HG03521 (cell line): ENCODE data around the gene SPATA6L.
"Not testable (repeated sequence)": the region's sequence is repeated elsewhere in the genome, so short reads cannot be mapped to it uniquely, and the experiment has no call there.

Experiments
- ATAC-seq: cut with Tn5 transposase; IDR thresholded peaks from one replicate; pipeline ENCODE4 v1.9.1; 2021; ENCODE audit warnings: mild to moderate bottlenecking, moderate library complexity; ENCODE audit not compliant: unreplicated experiment

The SPATA6L gene

GRCh38 chr9:4640027-4640426, 26.3 kb downstream of the SPATA6L start:
- no peak for ATAC-seq

DNA sequence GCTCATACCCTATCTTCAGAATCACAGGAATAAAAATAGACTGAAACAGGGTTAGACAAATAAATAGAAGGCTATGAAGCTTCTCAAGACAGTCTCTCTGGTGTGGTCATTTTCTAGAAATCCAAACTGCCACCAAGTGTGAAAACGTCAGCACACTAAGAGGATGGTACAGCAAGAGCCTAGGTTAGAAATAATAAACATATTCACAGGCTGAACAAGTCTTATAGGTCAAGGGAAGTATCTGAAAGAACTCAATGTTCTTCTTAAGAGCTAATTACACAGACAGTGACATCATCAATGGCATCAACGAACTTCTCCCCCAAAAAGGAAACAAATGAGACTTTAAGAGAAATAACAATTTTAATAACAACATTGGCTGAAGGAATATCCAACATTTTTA, 26.9 kb downstream of the SPATA6L start:
- ATAC-seq, result no peak

- no peak for ATAC-seq
These were observed 27.3 kb downstream of the SPATA6L start for GRCh38 chr9:4638968-4639367.

DNA sequence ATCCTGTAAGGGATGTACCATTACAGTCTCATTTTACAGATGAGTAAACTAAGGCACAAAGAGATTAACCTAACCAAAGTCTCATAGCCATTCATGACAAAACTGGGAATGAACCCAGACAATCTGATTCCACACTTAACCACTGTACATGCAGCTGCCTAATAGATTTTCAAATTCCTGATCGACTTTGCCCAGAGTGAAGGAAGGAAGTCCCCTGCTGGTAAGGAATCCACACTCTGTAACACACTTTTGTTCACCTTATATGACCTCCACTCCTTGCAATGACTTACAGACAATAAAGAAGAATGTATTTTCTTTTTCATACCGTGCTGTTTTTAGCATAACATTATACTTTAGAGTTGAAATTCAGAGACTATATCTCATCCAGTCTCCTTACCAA, 35.4 kb downstream of the SPATA6L start:
- ATAC-seq, result no peak

DNA sequence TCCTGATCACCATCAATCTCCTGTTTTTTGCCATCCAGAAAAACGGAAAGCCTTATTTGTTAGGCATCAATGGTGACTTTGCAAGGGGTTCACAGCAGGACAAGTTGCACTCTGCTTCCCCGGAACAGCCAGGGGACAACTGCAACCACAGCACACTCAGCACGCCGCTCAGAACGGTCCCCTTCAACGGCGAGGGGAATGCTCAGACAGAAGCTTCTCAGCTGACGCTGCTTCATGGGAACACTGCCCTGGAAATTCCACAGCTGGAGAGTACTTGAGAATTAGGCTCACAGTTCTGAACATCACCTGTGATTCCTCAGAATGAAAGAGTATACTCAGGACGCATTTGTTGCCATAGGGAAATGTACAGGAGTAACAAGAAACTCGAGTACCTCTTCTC, 44.3 kb downstream of the SPATA6L start:
- ATAC-seq, result no peak

DNA sequence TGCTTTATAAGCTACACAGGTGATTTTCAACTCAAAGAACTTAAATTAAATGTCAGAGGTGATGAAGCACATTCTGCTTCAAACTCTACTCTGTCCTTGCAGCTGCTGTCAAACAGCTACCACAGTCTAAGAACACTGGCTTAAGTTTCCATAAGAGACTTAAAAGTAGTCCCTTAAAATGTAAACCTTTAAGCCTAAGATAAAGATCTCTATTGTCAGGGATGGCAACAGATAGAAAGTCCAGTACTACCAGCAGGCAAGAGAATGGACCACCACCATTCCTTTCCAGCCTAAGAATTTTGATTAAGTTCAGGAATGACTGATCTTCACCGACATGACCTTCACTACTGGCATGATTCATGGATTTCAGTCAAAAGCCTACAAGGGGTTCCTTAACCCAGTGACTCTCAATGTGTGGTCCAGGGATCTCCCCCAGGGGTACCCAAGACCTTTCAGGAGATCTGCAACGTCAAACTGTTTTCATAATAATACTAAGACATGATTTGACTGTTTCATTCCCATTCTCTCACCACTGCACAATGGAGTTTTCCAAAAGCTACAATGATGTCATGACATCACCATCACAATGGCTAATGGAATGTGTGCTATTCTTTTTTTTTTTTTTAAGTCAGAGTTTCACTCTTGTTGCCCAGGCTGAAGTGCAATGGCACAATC, 45.3 kb downstream of the SPATA6L start:
- ATAC-seq, result no peak

DNA sequence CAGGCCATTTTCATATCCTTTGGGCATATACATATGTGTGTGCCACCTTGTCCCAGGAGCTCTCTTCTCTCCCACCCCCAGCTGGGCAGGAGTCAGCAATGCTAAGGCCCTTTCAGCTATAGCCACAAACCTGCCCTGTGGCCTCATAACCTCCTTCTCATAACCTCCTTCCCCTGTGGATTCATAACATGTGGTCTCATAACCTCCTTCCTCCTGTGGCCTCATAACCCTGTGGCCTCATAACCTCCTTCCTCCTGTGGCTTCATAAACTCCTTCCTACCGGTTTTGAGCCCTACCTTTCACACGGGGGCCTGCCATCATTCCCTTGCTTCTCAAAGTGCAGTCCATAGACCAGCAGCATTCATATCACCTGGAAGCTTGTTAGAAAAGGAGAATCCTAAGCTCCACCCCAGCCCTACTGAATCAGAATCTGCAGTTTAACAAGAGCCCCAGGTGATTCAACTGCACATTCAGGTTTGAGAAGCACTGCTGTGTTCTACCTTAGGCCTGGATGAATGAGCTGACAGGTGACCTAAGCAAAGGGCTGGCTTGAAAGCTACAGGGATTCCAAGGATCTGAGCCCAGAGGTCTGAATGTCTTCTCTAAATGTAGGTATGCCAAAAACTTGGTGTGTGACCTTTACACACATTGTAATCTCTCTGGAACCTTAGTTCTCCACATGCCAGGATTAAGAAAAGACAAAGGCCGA, 46.1 kb downstream of the SPATA6L start:
- ATAC-seq, result no peak

GRCh38 chr9:4618700-4619099, 47.6 kb downstream of the SPATA6L start:
- ATAC-seq, result no peak

GRCh38 chr9:4617752-4618151, 48.5 kb downstream of the SPATA6L start:
- no peak for ATAC-seq

DNA sequence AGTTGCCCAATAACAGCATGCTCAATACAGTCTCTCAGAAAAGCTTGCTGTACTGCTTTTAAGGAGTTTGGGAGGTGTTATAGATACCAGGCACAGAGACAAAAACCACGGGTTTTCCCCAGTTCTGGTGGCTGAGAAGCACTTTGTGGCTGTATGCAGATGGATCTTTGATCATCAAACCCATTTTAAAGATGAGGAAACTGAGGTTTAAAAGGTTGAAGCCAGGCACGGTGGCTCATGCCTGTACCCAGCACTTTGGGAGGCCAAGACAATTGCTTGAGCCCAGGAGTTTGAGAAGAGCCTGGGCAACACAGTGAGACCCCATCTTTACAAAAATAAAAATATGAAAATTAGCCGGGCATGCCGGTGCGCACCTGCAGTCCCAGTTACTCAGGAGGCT, 50.5 kb downstream of the SPATA6L start:
- no peak for ATAC-seq

DNA sequence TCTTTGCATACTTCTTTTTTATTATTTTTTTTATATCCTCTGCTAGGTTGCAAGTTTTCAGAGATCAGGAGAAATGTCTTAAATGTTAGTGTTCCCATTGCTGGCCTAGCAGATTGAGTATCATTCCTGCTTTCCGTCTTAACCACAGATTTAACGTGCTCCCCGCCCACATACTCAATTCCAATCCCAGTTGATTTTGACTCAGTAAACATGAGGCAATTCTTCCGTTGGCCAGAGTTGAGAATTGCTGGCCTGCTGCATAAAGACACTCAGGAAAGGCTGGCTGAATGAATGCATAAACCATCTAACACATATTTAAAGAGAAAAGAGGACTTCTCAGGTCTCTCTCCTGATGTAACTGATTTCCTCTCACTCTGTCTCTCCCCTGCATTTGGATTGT, 51.0 kb downstream of the SPATA6L start:
- ATAC-seq, result no peak

- ATAC-seq, result no peak
These were observed 51.7 kb downstream of the SPATA6L start for GRCh38 chr9:4614627-4615026.

- not testable (repeated sequence) for ATAC-seq
These were observed 60.2 kb downstream of the SPATA6L start for GRCh38 chr9:4606033-4606432.

- no peak for ATAC-seq
These were observed 61.6 kb downstream of the SPATA6L start for GRCh38 chr9:4604678-4605095.

DNA sequence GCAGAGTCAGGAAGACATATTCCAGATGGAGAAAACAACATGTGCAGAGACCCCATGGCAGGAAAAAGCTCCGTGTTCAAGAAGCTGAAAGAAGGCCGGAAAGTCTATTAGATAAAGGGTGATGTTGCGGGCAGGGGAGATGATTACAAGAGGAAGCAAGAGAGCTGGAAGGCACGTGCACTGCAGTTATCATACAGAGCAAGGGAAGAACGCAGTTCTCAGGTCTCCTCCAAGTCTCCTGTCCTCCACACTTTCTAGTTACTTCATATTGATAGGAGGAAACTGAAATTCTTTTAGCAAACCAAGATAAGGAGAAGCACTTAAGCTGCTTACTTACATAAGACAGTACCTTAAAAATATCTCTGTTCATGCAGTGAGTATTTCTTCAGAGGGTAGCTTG, 62.5 kb downstream of the SPATA6L start:
- ATAC-seq, result no peak

- ATAC-seq, result no peak
These were observed 65.9 kb downstream of the SPATA6L start for GRCh38 chr9:4600368-4600767.

DNA sequence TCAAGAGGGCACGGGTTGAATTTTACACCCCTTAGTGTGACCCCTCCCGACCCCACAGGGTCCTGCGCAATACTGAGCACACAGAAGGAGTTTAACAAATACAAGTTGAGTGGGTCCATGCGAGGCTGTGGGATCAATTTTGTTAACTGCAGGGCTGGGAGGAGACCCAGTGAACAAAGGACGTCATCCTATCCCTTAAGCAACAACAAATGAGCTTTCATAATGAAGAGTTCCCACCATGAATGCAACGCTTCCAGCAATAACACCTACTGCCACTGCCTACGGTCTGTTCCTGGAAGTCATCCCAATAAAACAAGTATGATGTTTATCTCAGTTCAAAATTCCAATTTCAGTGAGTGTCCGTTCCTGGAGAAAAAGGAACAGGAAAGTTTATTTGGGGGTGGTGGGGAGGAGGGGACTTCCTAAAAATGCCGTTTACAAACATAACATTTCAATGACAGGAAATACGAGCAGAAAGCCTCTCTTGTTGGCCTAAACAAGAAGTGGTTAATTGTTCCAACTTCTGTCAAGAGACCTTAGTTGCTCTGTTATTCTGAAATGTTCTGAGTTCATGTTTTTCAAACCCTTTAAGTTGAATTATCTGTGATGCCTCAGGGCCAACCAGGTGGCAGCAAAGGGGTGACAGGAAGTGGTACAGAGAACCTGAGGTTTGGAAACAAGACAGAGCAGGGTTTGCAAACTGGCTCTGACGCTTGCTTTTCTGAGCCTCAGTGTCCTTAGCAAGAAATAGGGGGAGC, 69.9 kb downstream of the SPATA6L start:
- ATAC-seq, result no peak

DNA sequence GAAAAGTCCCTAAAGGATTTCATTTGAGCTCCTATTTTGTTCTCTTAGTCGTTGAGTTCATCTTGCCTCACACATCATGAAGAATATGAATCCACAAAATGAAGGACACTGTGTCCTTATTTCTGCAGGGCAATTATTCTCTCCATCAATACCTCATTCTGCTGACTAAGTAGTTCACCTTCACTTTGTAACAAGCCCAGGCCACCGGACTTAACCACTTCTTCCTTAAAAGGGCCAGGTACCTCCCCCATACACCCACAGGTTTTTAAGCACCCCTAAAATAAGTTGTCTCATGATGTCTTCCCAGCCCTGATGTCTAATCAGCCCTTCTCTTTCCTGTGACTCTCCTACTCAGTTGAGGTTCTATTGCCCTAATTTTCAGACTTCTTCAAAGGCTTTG, 71.3 kb downstream of the SPATA6L start:
- no peak for ATAC-seq

GRCh38 chr9:4594545-4594944, 71.7 kb downstream of the SPATA6L start:
- no peak for ATAC-seq

GRCh38 chr9:4592886-4593285, 73.4 kb downstream of the SPATA6L start:
- ATAC-seq, result no peak

DNA sequence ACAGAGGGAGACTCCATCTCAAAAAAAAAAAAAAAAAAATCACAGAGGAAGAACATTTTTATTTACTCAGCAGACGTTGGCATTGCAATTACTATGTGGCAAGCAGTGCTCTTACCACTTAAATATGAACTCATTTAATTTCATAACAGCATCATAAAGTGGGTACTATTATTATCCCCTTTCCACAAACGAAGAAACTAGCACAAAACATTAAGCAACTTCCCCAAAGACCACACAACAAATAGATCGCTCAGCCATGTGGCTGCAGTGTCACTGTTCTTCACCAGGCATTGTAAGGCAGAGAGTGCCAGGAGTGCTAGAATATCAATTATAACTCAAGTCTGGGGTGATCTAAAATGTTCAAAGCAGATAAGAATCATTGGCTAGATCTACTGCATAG, 74.0 kb downstream of the SPATA6L start:
- no peak for ATAC-seq

GRCh38 chr9:4591123-4591500, 75.2 kb downstream of the SPATA6L start:
- no peak for ATAC-seq
